NCI-H2171 (cell line): ENCODE measurements around the gene RPAIN.

Source experiments
- DNase-seq: peaks from one replicate; lab custom pipeline; 2025; lab: John Stamatoyannopoulos, UW

RPAIN gene

GRCh38 chr17:5419959-5420653, at the start of gene RPAIN:
TSS of gene RPAIN (plus strand) at chr17:5420182. CDS start at chr17:5420211, 29 bp downstream.
- peak; percentile 90 for DNase-seq

GRCh38 chr17:5370411-5370810, 49.6 kb upstream of the RPAIN start:
- DNase-seq, result no peak

GRCh38 chr17:5373112-5373511, 46.9 kb upstream of the RPAIN start:
- DNase-seq, result no peak

- DNase-seq, result no peak
Observed at GRCh38 chr17:5378566-5379207, 41.3 kb upstream of the RPAIN start.

GRCh38 chr17:5379351-5380107, 40.5 kb upstream of the RPAIN start:
- no peak for DNase-seq

GRCh38 chr17:5380491-5381135, 39.4 kb upstream of the RPAIN start:
- no peak for DNase-seq

GRCh38 chr17:5381542-5381941, 38.4 kb upstream of the RPAIN start:
- DNase-seq, result no peak

- DNase-seq, result no peak
Observed at GRCh38 chr17:5391678-5392077, 28.3 kb upstream of the RPAIN start.

GRCh38 chr17:5396612-5397011, 23.4 kb upstream of the RPAIN start:
- no peak for DNase-seq

- DNase-seq, result no peak
Observed at GRCh38 chr17:5399767-5400166, 20.2 kb upstream of the RPAIN start.

GRCh38 chr17:5405400-5405799, 14.6 kb upstream of the RPAIN start:
- no peak for DNase-seq

GRCh38 chr17:5408186-5408585, 11.8 kb upstream of the RPAIN start:
- DNase-seq, result no peak

GRCh38 chr17:5410594-5411272, 9.2 kb upstream of the RPAIN start:
- no peak for DNase-seq

- no peak for DNase-seq
Observed at GRCh38 chr17:5413682-5414081, 6.3 kb upstream of the RPAIN start.

- DNase-seq, result no peak
Observed at GRCh38 chr17:5416901-5417300, 3.1 kb upstream of the RPAIN start.

- DNase-seq, result no peak
Observed at GRCh38 chr17:5418858-5419355, 1.1 kb upstream of the RPAIN start.

GRCh38 chr17:5419356-5419958, 525 bp upstream of the RPAIN start, which contains the start of gene NUP88:
TSS of gene NUP88 (minus strand) at chr17:5419662. CDS start at chr17:5419650, 12 bp downstream.
- peak; percentile 98 for DNase-seq

GRCh38 chr17:5422505-5422904, 2.5 kb downstream of the RPAIN start:
- DNase-seq, result no peak

- DNase-seq, result no peak
Observed at GRCh38 chr17:5424909-5425308, 4.9 kb downstream of the RPAIN start.

GRCh38 chr17:5425826-5426225, 5.8 kb downstream of the RPAIN start:
- DNase-seq, result no peak

GRCh38 chr17:5429191-5429887, 9.4 kb downstream of the RPAIN start:
- no peak for DNase-seq
